VCaP (cell line): ENCODE data around the gene HPGDS.
"Not testable (repeated sequence)": the region's sequence is repeated elsewhere in the genome, so short reads cannot be mapped to it uniquely, and the experiment has no call there.

Source experiments
- H3K27ac ChIP-seq: fragments of 450-650 bp; 2 replicates; pipeline ENCODE4 v1.5.1; 2017
- CTCF ChIP-seq: fragments of 450-650 bp; conservative IDR thresholded peaks from 2 replicates; pipeline ENCODE4 v1.5.1; 2017; ENCODE audit warnings: mild to moderate bottlenecking, moderate library complexity

Gene HPGDS

DNA sequence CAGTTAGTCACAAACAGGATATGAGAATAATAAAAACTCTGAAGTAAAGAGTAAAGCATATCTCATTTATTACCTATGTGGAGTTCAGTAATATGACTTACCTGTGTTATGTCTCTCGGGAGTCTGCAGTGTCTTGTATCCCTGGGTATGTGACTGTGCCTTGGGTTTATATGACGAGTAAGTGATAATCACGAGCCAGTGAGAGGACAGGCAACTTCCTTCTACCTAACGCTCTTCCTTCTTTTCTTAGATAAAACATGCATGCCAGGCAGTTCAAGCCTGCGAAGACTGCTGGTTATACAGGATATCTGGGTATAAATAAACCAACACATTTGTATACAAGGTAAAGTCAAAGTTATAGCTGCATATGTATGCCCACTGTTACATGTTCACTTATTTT, at the start of gene HPGDS:
Gene HPGDS, minus strand, starts transcription at position 143 of the 400 bp plus-strand sequence. CDS start 8,207 bp downstream, outside the sequence.
- H3K27ac ChIP-seq, result peak within 1 kb of the TSS; percentile 23
- no peak for TF ChIP-seq CTCF

DNA sequence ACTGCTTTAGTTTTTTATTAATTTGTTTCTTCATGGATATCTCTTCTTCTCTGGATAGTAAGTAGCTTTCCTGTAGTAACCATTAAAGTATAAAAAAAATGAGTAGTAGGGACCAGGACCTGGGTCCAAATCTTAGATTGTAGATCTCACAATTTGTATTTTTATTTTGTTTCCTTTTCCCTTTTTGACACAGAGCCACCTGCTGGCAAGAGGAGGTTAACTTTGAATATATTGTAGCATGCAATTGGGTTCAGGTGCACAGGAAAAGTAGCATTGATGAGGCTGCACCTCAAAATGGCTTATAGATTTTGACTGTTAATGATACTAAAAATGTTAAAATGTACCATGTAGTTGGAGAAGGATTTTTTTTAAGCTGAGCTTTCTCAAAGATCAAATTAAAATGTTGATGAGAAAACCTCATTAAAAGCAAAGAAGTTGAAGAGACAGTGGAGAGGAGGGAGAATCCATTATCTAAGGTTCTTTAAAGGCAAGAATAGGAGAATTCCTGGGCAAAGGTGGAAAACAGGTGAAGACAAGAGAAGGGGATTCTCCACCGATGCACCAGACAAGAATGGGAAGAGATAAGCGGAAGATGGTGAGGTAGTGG, 48.3 kb upstream of the HPGDS start:
- peak; percentile 80 for TF ChIP-seq CTCF
- no peak overlapping the region for H3K27ac ChIP-seq

GRCh38 chr4:94389595-94390267, 47.1 kb upstream of the HPGDS start:
- H3K27ac ChIP-seq, result no peak overlapping the region

DNA sequence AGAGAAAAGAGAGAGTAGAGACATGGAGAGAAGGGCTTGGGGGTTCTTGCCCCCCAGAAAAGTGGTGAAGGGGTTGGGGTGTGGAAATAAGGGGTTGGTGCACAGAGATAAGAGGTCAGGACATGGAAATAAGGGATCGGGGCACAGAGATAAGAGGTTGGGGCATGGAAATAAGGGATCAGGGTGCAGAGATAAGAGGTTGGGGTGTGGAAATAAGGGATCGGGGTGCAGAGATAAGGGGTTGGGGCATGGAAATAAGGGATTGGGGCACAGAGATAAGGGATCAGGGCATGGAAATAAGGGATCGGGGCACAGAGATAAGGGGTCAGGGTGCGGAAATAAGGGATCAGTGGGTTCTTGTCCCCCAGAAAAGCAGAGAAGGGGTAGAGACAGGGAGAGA, 45.3 kb upstream of the HPGDS start:
- H3K27ac ChIP-seq, result not testable (repeated sequence)

More at GRCh38 chr4:94389595-94390267, 47.1 kb upstream of the HPGDS start:
- no peak for TF ChIP-seq CTCF

GRCh38 chr4:94385452-94385851, 42.8 kb upstream of the HPGDS start:
- H3K27ac ChIP-seq, result not testable (repeated sequence)

GRCh38 chr4:94382891-94383290, 40.3 kb upstream of the HPGDS start:
- not testable (repeated sequence) for H3K27ac ChIP-seq

DNA sequence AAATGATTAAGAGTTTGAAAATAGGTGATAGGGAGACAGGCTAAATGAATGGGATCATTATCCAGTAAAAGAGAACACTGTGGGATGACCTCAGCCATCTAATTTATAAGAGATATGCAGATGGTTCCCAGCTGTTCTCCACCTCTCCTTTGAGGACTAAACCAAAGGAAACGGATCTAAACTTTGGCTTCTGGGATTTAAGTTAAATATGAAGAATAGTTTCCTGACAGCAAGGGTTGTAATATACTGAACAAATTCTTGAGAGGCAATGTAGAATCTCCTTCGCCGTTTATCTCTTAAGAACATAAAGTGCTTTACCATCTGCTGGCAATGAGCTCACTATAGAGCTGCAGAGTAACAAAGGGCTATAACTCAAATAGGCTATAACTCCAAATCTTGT, 35.4 kb upstream of the HPGDS start:
- TF ChIP-seq CTCF, result no peak
- no peak overlapping the region for H3K27ac ChIP-seq

- no peak for TF ChIP-seq CTCF
- no peak overlapping the region for H3K27ac ChIP-seq
Measured at GRCh38 chr4:94377294-94377693, 34.7 kb upstream of the HPGDS start.

DNA sequence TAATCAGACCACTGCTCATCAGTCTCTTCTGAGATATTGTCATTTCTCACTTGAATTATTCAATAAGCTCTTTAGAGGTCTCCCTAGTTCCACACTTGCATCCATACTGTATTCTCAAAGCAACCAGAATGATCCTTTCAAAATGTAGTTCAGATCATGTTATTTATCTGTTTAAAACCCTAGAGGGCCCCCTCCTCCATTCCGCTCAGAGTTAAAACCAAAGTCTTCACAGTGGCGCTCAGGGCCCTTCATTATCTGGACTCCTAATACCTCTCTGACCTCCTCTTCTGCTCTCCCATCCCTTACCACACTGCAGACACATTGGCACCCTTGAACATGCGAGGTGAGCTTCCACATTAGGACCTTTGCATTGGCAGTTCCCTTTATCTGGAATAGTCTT, 32.7 kb upstream of the HPGDS start:
- H3K27ac ChIP-seq, result no peak overlapping the region
- TF ChIP-seq CTCF, result no peak
